Parathyroid adenoma (tissue), 2 donors: Measurements from ENCODE around the gene GRAP.
A peak's percentile ranks its signal among the peaks of the same experiment; 100 is the strongest.
"Not testable (repeated sequence)": the region's sequence is repeated elsewhere in the genome, so short reads cannot be mapped to it uniquely, and the experiment has no call there.

Experiments
- H2AFZ ChIP-seq: fragments of 300-600 bp; sonication (generic); one replicate; pipeline ENCODE4 v1.7.0; 2017; ENCODE audit warnings: antibody characterized with exemption, mild to moderate bottlenecking
- H3K27ac ChIP-seq: fragments of 300-600 bp; sonication (generic); one replicate; pipeline ENCODE4 v1.7.0; 2017
- H3K27me3 ChIP-seq: fragments of 300-600 bp; sonication (generic); one replicate; pipeline ENCODE4 v1.7.0; 2017; ENCODE audit warnings: low read length; ENCODE audit not compliant: control insufficient read depth, insufficient read depth
- H3K36me3 ChIP-seq: fragments of 300-600 bp; sonication (generic); one replicate; pipeline ENCODE4 v1.7.0; 2017; ENCODE audit warnings: low read length; ENCODE audit not compliant: control insufficient read depth, insufficient read depth
- H3K4me1 ChIP-seq: fragments of 300-600 bp; sonication (generic); one replicate; pipeline ENCODE4 v1.7.0; 2017; ENCODE audit warnings: control low read depth
- H3K4me2 ChIP-seq: fragments of 300-600 bp; sonication (generic); one replicate; pipeline ENCODE4 v1.7.0; 2017; ENCODE audit warnings: low read length
- H3K4me3 ChIP-seq: fragments of 300-600 bp; sonication (generic); one replicate; pipeline ENCODE4 v1.7.0; 2017; ENCODE audit warnings: low read depth, low read length
- H3K79me2 ChIP-seq: fragments of 300-600 bp; sonication (generic); one replicate; pipeline ENCODE4 v1.7.0; 2017; ENCODE audit warnings: control low read depth
- H3K9ac ChIP-seq: fragments of 300-600 bp; sonication (generic); one replicate; pipeline ENCODE4 v1.7.0; 2017; ENCODE audit warnings: mild to moderate bottlenecking
- H3K9me3 ChIP-seq: fragments of 300-600 bp; sonication (generic); one replicate; pipeline ENCODE4 v1.7.0; 2017; ENCODE audit warnings: low read length; ENCODE audit not compliant: control insufficient read depth
- CTCF ChIP-seq: fragments of 300-600 bp; sonication (generic); IDR thresholded peaks from one replicate; pipeline ENCODE4 v1.7.0; 2017; ENCODE audit warnings: antibody characterized with exemption, mild to moderate bottlenecking
- donor health status: primary hyperparathyroidism.

The GRAP gene

DNA sequence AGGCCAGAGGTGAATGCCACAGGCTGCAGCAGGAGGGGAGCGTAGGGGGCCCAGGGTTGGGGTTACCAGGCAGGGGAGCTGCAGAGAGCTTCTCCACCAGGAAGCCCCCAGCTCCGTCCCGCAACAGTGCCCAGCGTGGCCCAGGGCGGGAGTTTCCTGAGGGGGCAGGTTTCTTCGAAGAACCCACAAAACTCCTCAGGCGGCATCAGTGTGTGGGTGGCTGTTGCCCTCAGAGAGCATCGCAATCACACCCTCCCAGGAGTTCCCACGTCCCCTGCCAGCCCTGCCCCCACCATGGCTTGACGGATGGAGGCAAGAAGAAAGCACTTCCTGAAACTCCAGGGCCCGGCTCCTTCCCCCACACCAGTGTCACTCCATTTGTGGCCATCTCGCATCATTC is 8.0 kb downstream of the GRAP start:
- H3K9me3 ChIP-seq, H3K4me1 ChIP-seq, H3K36me3 ChIP-seq, H3K27me3 ChIP-seq, H3K9ac ChIP-seq, H3K4me2 ChIP-seq, H3K27ac ChIP-seq, H3K79me2 ChIP-seq, H3K4me3 ChIP-seq, H2AFZ ChIP-seq: not testable (repeated sequence)

DNA sequence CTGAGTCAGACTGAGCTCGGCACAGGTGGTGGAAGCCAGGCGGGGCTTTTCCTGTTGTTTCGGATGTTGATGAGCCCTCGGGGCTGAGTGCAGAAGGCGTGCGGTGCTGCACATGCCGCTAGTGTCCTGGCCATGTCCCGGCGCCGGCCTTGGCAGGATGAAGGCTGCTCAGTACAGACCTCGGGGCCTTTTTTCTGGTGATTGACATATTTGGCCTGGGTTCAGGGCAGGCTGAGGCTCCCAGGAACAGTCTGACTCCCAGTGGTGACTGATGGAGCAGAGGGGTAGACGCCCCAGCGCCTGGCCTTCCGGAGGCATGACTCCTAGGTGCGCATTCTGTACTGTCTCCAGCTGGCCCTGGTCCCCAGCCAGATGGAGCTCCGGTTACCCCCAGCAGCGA is 8.8 kb downstream of the GRAP start:
- not testable (repeated sequence) for H3K27me3 ChIP-seq, H2AFZ ChIP-seq, H3K27ac ChIP-seq, H3K4me1 ChIP-seq, H3K4me2 ChIP-seq, H3K36me3 ChIP-seq, H3K9me3 ChIP-seq, H3K9ac ChIP-seq, H3K4me3 ChIP-seq, H3K79me2 ChIP-seq

DNA sequence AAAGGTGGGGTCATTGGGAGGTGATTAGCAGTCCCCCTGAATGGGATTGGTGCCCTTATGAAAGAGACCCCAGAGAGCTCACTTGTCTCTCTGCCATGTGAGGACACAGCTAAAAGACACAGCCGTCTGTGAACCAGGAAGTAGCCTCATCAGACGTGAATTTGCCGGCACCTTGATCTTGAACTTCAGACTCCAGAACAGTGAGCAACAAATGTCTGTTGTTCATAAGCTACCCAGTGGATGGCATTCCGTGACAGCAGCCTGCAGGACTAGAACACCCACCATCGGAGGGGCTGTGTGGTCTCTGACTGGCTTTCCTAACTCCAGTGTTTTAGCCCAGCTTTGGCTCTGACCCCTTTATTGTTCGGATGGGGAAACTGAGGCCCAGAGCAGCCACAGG is 9.2 kb downstream of the GRAP start:
- not testable (repeated sequence) for H3K4me2 ChIP-seq, H3K27ac ChIP-seq, H3K4me1 ChIP-seq, H3K4me3 ChIP-seq, H3K36me3 ChIP-seq, H3K79me2 ChIP-seq, H3K9me3 ChIP-seq, H2AFZ ChIP-seq, H3K27me3 ChIP-seq, H3K9ac ChIP-seq

DNA sequence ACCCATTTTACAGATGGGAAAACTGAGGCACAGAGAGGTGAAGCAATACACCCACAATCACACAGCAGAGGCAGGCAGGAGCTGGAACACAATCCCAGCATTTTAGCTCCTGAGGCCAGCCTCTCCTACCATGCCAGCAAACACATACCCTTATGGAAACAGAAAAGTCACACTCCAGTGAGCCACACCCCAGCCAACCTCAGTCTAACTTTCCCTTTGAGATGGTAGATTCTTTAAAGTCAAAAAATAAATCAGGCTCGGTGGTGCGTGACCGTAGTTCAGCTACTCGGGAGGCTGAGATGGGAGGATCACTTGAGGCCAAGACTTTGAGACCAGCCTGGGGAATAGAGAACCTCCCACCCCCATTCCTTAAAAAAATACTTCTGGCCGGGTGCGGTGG is 10.6 kb downstream of the GRAP start:
- H3K9me3 ChIP-seq, H3K4me3 ChIP-seq, H3K4me2 ChIP-seq, H3K27me3 ChIP-seq, H2AFZ ChIP-seq, H3K36me3 ChIP-seq, H3K4me1 ChIP-seq, H3K9ac ChIP-seq, H3K79me2 ChIP-seq, H3K27ac ChIP-seq: not testable (repeated sequence)

GRCh38 chr17:19032377-19032988 is 14.3 kb downstream of the GRAP start:
- not testable (repeated sequence) for H3K36me3 ChIP-seq, H3K27me3 ChIP-seq, H3K9ac ChIP-seq, H3K4me2 ChIP-seq, H3K4me3 ChIP-seq, H2AFZ ChIP-seq, H3K4me1 ChIP-seq, H3K9me3 ChIP-seq, H3K27ac ChIP-seq, H3K79me2 ChIP-seq

DNA sequence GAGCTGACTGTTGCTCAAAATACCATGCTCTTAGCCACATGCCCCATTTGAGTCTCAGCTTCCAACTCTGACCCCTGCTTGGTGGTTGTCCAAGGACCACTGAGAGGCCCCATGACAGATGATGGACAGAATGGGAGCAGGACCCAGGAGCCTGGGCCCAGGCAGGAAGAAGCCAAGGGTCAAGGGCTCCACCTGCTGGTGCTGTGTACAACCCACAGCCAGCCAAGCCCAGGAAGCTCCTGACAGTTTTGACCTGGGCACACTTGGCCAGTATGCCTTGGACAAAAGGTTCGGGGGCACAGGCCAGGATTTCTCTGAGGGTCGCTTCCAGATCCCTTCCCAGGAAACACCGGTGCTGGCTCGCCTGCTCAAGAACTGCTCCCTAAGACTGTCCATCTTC is 15.0 kb downstream of the GRAP start:
- not testable (repeated sequence) for H3K9ac ChIP-seq, H3K27me3 ChIP-seq, H3K4me1 ChIP-seq, H3K27ac ChIP-seq, H3K36me3 ChIP-seq, H3K4me2 ChIP-seq, H3K9me3 ChIP-seq, H3K79me2 ChIP-seq, H3K4me3 ChIP-seq, H2AFZ ChIP-seq
- peak; percentile 46 for TF ChIP-seq CTCF

DNA sequence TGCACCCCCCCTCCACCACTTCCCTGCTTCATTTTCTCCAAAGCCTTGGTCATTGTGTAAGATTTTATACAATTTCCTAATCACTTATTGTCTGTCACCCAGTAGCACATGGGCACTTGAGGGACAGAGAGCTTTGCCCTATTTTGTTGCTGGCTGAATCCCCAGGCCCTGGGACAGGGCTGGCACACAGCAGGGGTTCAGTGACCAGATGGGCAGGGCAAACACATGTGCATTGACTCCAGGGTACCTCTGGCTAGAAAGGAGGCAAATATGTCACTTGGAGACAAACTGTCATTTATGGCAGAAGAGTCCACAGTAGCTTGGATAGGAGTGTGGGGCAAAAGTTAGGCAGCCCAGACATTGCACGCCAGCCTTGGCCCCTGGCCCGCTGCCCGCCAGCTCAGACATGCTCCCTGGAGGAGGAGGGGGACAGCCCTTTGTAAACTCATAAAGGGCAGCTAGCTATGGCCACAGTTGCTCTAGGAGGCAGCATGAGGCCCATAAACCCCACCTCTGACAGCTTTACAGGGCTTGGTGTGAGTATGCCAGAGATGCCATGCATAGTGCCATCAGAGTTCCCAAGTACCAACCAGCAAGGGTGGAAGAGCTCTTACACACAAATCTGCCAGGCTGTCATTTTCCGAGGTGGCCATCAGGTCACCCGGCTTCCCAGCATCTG is 15.8 kb downstream of the GRAP start:
- not testable (repeated sequence) for H3K4me2 ChIP-seq, H3K4me3 ChIP-seq, H3K27ac ChIP-seq, H3K4me1 ChIP-seq, H3K9ac ChIP-seq, H3K36me3 ChIP-seq, H3K27me3 ChIP-seq, H3K79me2 ChIP-seq, H2AFZ ChIP-seq, H3K9me3 ChIP-seq

DNA sequence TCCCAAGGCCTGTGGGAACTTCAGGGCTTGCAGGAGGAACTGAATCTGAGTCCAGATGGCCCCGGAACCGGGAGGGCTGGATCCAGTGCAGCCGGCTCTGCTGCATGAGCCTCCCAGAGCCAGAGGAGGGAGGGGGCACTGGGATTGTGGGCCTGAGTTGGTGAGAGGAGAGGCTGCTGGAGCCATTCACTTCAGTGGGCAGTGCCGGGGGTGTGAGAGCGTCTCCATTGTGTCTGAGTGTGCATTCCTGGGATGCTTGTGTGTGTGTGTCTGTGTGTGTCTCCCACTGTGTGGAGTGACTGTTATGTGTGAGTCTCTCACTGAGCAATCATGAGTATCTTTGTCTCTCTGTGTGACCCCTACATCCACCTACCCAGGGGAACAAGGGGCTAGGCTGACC is 17.0 kb downstream of the GRAP start:
- H2AFZ ChIP-seq, H3K4me2 ChIP-seq, H3K9me3 ChIP-seq, H3K4me3 ChIP-seq, H3K79me2 ChIP-seq, H3K4me1 ChIP-seq, H3K27me3 ChIP-seq, H3K36me3 ChIP-seq, H3K9ac ChIP-seq, H3K27ac ChIP-seq: not testable (repeated sequence)

- not testable (repeated sequence) for H3K4me2 ChIP-seq, H3K4me3 ChIP-seq, H3K9me3 ChIP-seq
Measured at GRCh38 chr17:19028671-19029070, 18.1 kb downstream of the GRAP start.

More at GRCh38 chr17:19028671-19029070, 18.1 kb downstream of the GRAP start:
- not testable (repeated sequence) for H3K9ac ChIP-seq, H3K79me2 ChIP-seq, H2AFZ ChIP-seq, H3K27ac ChIP-seq, H3K36me3 ChIP-seq, H3K4me1 ChIP-seq, H3K27me3 ChIP-seq
